Measurements from ENCODE around the gene IKBIP.

The IKBIP gene

DNA sequence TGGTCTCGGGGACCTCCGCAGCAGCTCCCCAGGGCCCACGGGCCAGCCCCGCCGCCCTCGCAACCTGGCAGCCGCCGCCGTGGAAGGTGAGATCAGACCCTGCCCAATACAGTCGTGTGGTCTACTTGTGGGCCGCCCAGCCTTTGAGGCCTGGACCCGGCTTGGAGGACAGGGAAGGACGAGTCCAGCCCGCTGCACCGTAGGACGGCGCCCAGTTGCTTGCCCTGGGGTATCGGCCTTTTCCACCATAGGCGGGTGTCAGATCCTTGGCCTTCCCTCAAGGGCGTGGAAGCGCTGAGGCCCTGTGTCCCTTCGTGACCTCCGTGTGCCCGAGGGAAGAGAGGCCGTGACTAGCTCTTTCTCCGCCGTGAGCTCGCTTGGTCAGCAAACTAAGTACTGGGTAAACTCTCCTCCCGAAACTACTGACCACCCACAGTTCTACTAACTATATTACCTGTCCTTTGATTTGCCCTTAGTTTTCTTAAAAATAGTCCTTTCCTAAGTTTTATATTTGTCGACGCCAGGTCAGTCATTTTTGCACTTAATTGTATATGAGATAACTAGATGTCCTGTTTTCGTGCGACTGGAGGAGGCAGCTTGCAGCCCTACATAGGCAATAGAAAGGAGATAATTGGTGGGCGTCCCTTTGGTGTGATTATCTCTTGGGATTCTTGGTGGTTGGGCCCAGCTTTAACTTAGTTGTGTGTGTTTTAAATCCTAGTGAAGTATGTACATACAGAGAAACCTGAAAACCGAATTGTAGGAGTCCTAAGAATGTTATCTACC lies 50.3 kb downstream of the IKBIP start:
- Histone ChIP-seq H3K9me3 (ENCODE audit: control insufficient read depth, low read length) (no peaks in the 10 kb centered on the region), H3K4me1 (ENCODE audit: control insufficient read depth, insufficient read depth, low read length) (peaks cover 3% of the 10 kb centered on the region), H3K36me3 (ENCODE audit: control insufficient read depth, insufficient read depth, low read length) (peaks cover 10% of the 10 kb centered on the region), H3K4me3 (ENCODE audit: insufficient read depth, low read depth, low read length) (peak overlapping the region; percentile 100), H3K27me3 (ENCODE audit: control insufficient read depth, insufficient read depth, low read length, poor library complexity, severe bottlenecking) (no peaks in the 10 kb centered on the region), H3K27ac (ENCODE audit: insufficient read depth, low read depth, low read length, poor library complexity, severe bottlenecking) (peak overlapping the region; percentile 76)
- WGBS, 2 experiments: 0 to 1% methylated on average over 35 of the region's 35 CpGs

DNA sequence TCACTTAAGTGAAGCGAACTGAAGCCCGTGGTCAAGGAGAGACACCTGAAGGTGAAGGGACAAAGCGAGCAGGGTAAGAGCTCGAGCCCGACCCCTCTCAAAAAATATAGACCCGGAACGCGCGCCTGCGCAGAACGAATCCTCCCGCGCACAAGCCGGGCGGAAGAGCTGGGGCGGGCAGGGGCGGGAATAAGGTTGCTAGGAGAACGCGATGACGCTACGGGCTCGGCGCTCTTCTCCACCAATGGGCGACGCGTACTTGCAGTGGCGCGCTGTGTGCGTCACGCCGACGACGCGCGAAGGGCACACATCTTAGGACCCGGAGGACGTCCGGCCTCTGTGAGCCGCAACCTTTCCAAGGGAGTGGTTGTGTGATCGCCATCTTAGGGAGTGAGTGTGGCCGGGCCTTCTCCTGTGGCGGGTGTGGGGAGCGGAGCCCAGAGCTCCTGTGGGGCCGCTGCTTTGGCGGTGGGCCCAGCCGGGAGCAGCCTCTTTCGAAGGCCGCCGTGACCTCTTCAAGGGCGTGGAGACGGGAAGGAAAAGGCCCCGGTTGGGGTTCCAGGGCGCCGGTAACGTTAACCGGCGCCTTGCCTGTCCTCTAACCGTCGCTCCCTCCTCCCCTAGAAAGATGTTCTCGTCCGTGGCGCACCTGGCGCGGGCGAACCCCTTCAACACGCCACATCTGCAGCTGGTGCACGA lies 51.1 kb downstream of the IKBIP start, which contains the start of gene SLC25A3:
TSS of gene SLC25A3 (plus strand) at position 336 of the 699 bp plus-strand sequence. CDS start at position 629, 293 bp downstream.
- H3K9me3 ChIP-seq (ENCODE audit: control insufficient read depth, low read length): no peaks in the 10 kb centered on the region
- 0 to 1% methylated on average over 67 of the region's 67 CpGs for WGBS, 2 experiments

DNA sequence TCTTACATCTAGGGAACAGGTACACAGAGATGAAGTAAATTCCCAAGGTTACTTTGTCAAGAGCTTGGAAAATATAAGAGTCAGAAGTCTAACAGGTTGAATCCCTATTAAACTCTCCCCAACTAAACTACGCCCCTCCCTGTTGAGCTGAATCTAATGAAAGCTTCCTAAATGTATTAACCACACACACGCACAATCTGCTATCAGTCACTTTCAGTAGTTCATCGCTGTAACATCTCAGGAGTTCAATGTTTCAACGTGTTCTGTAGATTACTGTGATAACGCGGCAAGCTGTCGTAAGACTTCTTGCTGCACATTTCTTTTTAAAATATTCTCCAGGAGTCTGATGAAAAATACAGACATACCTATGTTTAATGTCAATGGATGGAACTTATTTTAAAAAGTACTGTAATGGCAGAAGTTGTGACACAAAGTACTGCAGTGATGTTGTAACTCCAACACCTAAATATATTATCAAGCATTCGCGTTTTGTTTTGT lies 51.7 kb downstream of the IKBIP start:
- Histone ChIP-seq H3K27me3 (ENCODE audit: control insufficient read depth, insufficient read depth, low read length, poor library complexity, severe bottlenecking) (no peaks in the 10 kb centered on the region), H3K36me3 (ENCODE audit: control insufficient read depth, insufficient read depth, low read length) (peaks cover 7% of the 10 kb centered on the region), H3K4me3 (ENCODE audit: insufficient read depth, low read depth, low read length) (peak overlapping the region; percentile 100), H3K9me3 (ENCODE audit: control insufficient read depth, low read length) (no peaks in the 10 kb centered on the region), H3K4me1 (ENCODE audit: control insufficient read depth, insufficient read depth, low read length) (peaks cover 3% of the 10 kb centered on the region), H3K27ac (ENCODE audit: insufficient read depth, low read depth, low read length, poor library complexity, severe bottlenecking) (no peak overlapping the region)
- 71% methylated on average over 9 of the region's 9 CpGs for WGBS, 2 experiments

More for the DNA sequence above, 51.1 kb downstream of the IKBIP start, which contains the start of gene SLC25A3:
- Histone ChIP-seq H3K4me1 (ENCODE audit: control insufficient read depth, insufficient read depth, low read length) (peaks cover 3% of the 10 kb centered on the region), H3K27ac (ENCODE audit: insufficient read depth, low read depth, low read length, poor library complexity, severe bottlenecking) (peak within 1 kb of the TSS; percentile 76), H3K4me3 (ENCODE audit: insufficient read depth, low read depth, low read length) (peak within 1 kb of the TSS; percentile 100), H3K27me3 (ENCODE audit: control insufficient read depth, insufficient read depth, low read length, poor library complexity, severe bottlenecking) (no peaks in the 10 kb centered on the region), H3K36me3 (ENCODE audit: control insufficient read depth, insufficient read depth, low read length) (peaks cover 7% of the 10 kb centered on the region)

DNA sequence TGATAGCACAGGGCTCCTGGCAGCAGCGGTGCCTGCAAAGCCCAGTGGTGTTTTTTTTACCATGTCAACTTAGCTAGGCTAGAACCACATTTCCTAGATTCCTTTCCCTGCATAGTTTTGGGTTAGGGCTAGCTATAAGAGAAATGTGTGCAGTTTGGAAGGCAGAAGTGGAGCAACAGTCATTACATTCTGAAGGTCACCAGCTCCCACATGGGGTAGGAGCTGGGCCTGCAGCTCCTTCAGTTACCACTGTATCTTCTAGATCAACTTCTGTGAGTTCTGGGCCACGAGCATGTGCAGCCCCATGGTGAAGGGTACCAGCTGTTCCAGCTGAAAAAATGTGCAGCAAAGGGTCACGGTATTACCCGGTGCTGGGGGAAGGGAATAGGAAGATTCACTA lies 53.4 kb downstream of the IKBIP start:
- WGBS, 2 experiments: 86 to 90% methylated on average over 3 of the region's 4 CpGs
- Histone ChIP-seq H3K9me3 (ENCODE audit: control insufficient read depth, low read length) (no peaks in the 10 kb centered on the region), H3K36me3 (ENCODE audit: control insufficient read depth, insufficient read depth, low read length) (no peaks in the 10 kb centered on the region), H3K4me1 (ENCODE audit: control insufficient read depth, insufficient read depth, low read length) (peaks cover 3% of the 10 kb centered on the region), H3K27me3 (ENCODE audit: control insufficient read depth, insufficient read depth, low read length, poor library complexity, severe bottlenecking) (no peaks in the 10 kb centered on the region), H3K4me3 (ENCODE audit: insufficient read depth, low read depth, low read length) (no peak overlapping the region), H3K27ac (ENCODE audit: insufficient read depth, low read depth, low read length, poor library complexity, severe bottlenecking) (no peak overlapping the region)

DNA sequence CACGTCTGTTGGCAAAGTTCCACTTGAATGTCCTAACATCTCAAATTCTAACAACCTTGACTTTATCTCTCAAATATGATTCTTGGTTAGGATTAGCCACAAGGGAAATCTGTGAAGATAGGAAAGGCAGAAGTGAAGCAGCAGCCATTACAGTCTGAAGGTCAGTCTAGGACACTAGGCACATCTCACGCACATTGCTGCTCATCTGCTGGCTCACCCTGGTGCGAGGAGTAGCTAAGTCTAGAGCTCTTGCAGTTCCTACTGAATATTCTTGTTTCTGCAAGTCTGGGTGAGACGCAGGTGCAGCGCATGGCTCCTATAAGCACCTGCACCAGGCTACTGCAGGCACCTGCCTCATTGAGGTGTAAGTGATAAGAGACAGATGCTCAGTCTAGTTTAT lies 57.5 kb downstream of the IKBIP start:
- 92 to 95% methylated on average over 5 of the region's 5 CpGs for WGBS, 2 experiments
- Histone ChIP-seq H3K27me3 (ENCODE audit: control insufficient read depth, insufficient read depth, low read length, poor library complexity, severe bottlenecking) (no peaks in the 10 kb centered on the region), H3K36me3 (ENCODE audit: control insufficient read depth, insufficient read depth, low read length) (no peaks in the 10 kb centered on the region), H3K4me3 (ENCODE audit: insufficient read depth, low read depth, low read length) (no peak overlapping the region), H3K4me1 (ENCODE audit: control insufficient read depth, insufficient read depth, low read length) (no peaks in the 10 kb centered on the region), H3K9me3 (ENCODE audit: control insufficient read depth, low read length) (no peaks in the 10 kb centered on the region), H3K27ac (ENCODE audit: insufficient read depth, low read depth, low read length, poor library complexity, severe bottlenecking) (no peak overlapping the region)

DNA sequence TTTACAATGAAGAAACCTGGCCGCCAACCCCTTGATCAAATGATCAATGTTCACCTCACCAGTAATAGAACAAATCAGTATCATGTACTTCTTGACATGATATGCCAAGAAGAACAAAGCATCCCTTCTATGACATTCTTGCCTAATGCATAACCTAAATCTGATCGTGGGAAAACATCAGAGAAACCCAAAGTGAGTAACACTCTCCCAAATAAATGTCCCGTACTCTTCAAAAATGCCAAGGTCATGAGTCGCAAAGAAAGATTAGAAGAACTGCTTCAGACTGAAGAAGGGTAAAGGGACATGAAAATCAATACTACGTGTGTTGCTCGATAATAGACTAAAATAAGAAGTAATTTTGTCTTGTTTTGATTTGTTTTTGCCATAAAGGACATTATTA lies 62.5 kb downstream of the IKBIP start:
- Histone ChIP-seq H3K9me3 (ENCODE audit: control insufficient read depth, low read length) (no peaks in the 10 kb centered on the region), H3K4me1 (ENCODE audit: control insufficient read depth, insufficient read depth, low read length) (no peaks in the 10 kb centered on the region), H3K36me3 (ENCODE audit: control insufficient read depth, insufficient read depth, low read length) (no peaks in the 10 kb centered on the region), H3K4me3 (ENCODE audit: insufficient read depth, low read depth, low read length) (no peak overlapping the region), H3K27me3 (ENCODE audit: control insufficient read depth, insufficient read depth, low read length, poor library complexity, severe bottlenecking) (no peaks in the 10 kb centered on the region), H3K27ac (ENCODE audit: insufficient read depth, low read depth, low read length, poor library complexity, severe bottlenecking) (no peak overlapping the region)
- WGBS, 2 experiments: 87 to 89% methylated on average over 6 of the region's 6 CpGs

DNA sequence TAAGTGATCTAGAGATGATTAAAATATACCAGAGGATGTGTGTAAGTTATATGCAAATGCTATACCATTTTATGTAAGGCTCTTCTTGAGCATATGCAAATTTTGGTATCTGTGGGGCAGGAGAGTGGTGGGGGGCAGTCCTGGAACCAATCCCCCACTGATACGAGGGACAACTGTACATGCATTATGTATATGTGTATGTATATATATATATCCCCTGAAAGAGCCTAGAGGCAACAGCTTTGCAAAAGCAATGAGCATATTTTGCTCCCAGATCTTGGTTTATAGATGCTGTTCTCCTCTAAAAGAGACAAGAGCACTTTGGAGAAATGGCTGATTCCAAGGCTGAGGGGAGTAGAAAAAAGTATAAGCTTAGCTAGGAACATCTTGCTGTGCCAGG lies 63.5 kb downstream of the IKBIP start:
- no peak overlapping the region for H3K27ac ChIP-seq (ENCODE audit: insufficient read depth, low read depth, low read length, poor library complexity, severe bottlenecking)
- no peaks in the 10 kb centered on the region for H3K27me3 ChIP-seq (ENCODE audit: control insufficient read depth, insufficient read depth, low read length, poor library complexity, severe bottlenecking)
- no peaks in the 10 kb centered on the region for H3K36me3 ChIP-seq (ENCODE audit: control insufficient read depth, insufficient read depth, low read length)
- no peaks in the 10 kb centered on the region for H3K9me3 ChIP-seq (ENCODE audit: control insufficient read depth, low read length)
- WGBS, 2 experiments: no CpG with 5 or more reads among the region's 1 CpG
- H3K4me3 ChIP-seq (ENCODE audit: insufficient read depth, low read depth, low read length): no peak overlapping the region
- no peaks in the 10 kb centered on the region for H3K4me1 ChIP-seq (ENCODE audit: control insufficient read depth, insufficient read depth, low read length)

DNA sequence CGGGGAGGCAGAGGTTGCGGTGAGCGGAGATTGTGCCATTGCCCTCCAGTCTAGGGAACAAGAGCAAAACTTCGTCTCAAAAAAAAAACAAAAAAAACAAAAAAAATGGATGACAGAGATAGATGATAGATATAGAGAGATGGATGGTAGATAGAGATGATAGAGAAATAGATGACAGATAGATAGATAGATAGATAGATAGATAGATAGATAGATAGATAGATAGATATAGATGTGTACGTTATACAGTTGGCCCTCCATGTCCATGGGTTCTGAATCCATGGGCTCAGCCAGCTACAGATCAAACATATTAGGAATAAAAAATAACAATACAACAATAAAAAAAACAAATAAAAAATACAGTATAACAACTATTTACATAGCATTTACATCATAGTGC lies 63.9 kb downstream of the IKBIP start:
- 93% methylated on average over 4 to 5 of the region's 5 CpGs for whole genome bisulfite sequencing, 2 experiments
- Histone ChIP-seq H3K4me1 (ENCODE audit: control insufficient read depth, insufficient read depth, low read length) (no peaks in the 10 kb centered on the region), H3K36me3 (ENCODE audit: control insufficient read depth, insufficient read depth, low read length) (no peaks in the 10 kb centered on the region), H3K9me3 (ENCODE audit: control insufficient read depth, low read length) (no peaks in the 10 kb centered on the region), H3K27ac (ENCODE audit: insufficient read depth, low read depth, low read length, poor library complexity, severe bottlenecking) (no peak overlapping the region), H3K4me3 (ENCODE audit: insufficient read depth, low read depth, low read length) (no peak overlapping the region), H3K27me3 (ENCODE audit: control insufficient read depth, insufficient read depth, low read length, poor library complexity, severe bottlenecking) (no peaks in the 10 kb centered on the region)

DNA sequence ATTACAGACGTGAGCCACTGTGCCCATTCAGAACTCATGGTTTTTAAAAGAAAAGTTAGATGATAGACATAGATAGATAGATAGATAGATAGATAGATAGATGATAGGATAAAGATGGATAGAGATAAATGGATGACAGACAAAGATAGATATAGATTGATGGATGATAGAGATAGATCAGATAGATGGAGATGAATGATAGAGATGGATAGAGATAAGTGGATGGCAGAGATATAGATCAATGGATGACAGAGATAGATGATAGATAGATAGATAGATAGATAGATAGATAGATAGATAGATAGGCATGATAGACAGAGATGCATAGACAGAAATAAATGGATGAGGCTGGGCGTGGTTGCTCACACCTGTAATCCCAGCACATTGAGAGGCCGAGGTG lies 64.8 kb downstream of the IKBIP start:
- whole genome bisulfite sequencing, 2 experiments: 86 to 92% methylated on average over 3 of the region's 3 CpGs

DNA sequence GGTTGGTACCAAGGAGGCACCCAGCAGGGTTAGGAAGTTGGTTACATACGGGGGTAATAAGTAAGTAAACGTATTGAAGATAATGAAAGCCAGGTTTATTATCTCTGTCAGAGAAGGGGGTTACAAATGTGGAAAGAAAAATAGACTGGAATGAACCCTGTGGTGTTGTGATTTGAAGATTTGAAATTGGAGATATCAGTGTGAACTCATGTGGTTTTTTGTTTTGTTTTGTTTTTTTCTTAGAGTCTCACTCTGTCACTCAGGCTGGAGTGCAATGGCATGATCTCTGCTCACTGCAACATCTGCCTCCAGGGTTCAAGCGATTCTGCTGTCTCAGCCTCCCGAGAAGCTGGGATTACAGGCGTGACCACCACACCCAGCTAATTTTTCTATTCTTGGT lies 65.2 kb downstream of the IKBIP start:
- Histone ChIP-seq H3K4me1 (ENCODE audit: control insufficient read depth, insufficient read depth, low read length) (no peaks in the 10 kb centered on the region), H3K9me3 (ENCODE audit: control insufficient read depth, low read length) (no peaks in the 10 kb centered on the region), H3K27ac (ENCODE audit: insufficient read depth, low read depth, low read length, poor library complexity, severe bottlenecking) (no peak overlapping the region), H3K4me3 (ENCODE audit: insufficient read depth, low read depth, low read length) (no peak overlapping the region), H3K27me3 (ENCODE audit: control insufficient read depth, insufficient read depth, low read length, poor library complexity, severe bottlenecking) (no peaks in the 10 kb centered on the region), H3K36me3 (ENCODE audit: control insufficient read depth, insufficient read depth, low read length) (no peaks in the 10 kb centered on the region)
- 87 to 89% methylated on average over 5 of the region's 5 CpGs for WGBS, 2 experiments

More for the DNA sequence above, 64.8 kb downstream of the IKBIP start:
- Histone ChIP-seq H3K27ac (ENCODE audit: insufficient read depth, low read depth, low read length, poor library complexity, severe bottlenecking) (no peak overlapping the region), H3K9me3 (ENCODE audit: control insufficient read depth, low read length) (no peaks in the 10 kb centered on the region), H3K36me3 (ENCODE audit: control insufficient read depth, insufficient read depth, low read length) (no peaks in the 10 kb centered on the region), H3K4me1 (ENCODE audit: control insufficient read depth, insufficient read depth, low read length) (no peaks in the 10 kb centered on the region), H3K4me3 (ENCODE audit: insufficient read depth, low read depth, low read length) (no peak overlapping the region), H3K27me3 (ENCODE audit: control insufficient read depth, insufficient read depth, low read length, poor library complexity, severe bottlenecking) (no peaks in the 10 kb centered on the region)
